K562 (cell line): ENCODE results near the gene CCDC70. TPM values are rescaled to one million over a fixed set of nuclear protein-coding genes. Genes with fewer than 3 reads are reported as not detected.

ENCODE experiments used
- ATAC-seq: fragments of 200-7000 bp; cut with Tn5 transposase; 3 replicates; pipeline ENCODE4 v1.9.1; 2020; ENCODE audit warnings: moderate library complexity
- BruUV-seq: library from RNA; stranded (reverse); fragments of 400-500 nt; replicated peaks from 2 replicates; lab custom pipeline; 2021; lab: Mats Ljungman, UMichigan
- CTCF ChIA-PET: fragments of 300-600 bp; formaldehyde crosslinking; extraction: SDS; loops from one replicate; lab custom pipeline; 2021; ENCODE audit warnings: low intra/inter-chr PET ratio; lab: Yijun Ruan, JAX
- POLR2A ChIA-PET: fragments of 300-600, 350-650 bp; sonication (Branson Sonifier 250); formaldehyde crosslinking; extraction: SDS; loops from one replicate; lab custom pipeline; 2021; ENCODE audit warnings: antibody characterized with exemption, inconsistent platforms; lab: Yijun Ruan, JAX
- DNase-seq, 4 experiments: peaks; one replicate each; pipeline versions ENCODE4 v3.0.0 to v3.0.0-alpha.2; 2011 to 2018; ENCODE audit warnings: low spot score in 3 of 4, mixed read lengths in 3 of 4; ENCODE audit errors: extremely low read depth in 1 of 4
- FAIRE-seq: peaks from 2 replicates; lab custom pipeline; 2011; peaks lifted over from hg19 to GRCh38; lab: Jason Lieb, UNC
- H2AFZ ChIP-seq: 2 replicates; pipeline ENCODE4 v1.6.0; 2011; ENCODE audit warnings: low read depth, low read length, control low read depth, inconsistent platforms
- H3K27ac ChIP-seq: fragments of 200-600 bp; 3 replicates; pipeline ENCODE4 v1.8.0; 2011; ENCODE audit warnings: low read depth, mild to moderate bottlenecking, control low read depth, inconsistent platforms, low read length, moderate library complexity, mixed read lengths; ENCODE audit errors: extremely low read depth
- H3K27me3 ChIP-seq, 2 experiments: fragments of 300-600 bp in 1 of 2; 2 replicates in 1 of 2; 3 replicates in 1 of 2; pipeline versions ENCODE4 v1.6.0 to v1.8.0; 2011; ENCODE audit warnings: inconsistent platforms in 2 of 2, low read length in 2 of 2, mild to moderate bottlenecking in 1 of 2, mixed read lengths in 1 of 2, moderate library complexity in 1 of 2; ENCODE audit not compliant: control insufficient read depth in 2 of 2, insufficient read depth in 2 of 2
- H3K36me3 ChIP-seq: fragments of 300-600 bp; 3 replicates; pipeline ENCODE4 v1.8.0; 2011; ENCODE audit warnings: mild to moderate bottlenecking, low read length, inconsistent platforms; ENCODE audit not compliant: control insufficient read depth, insufficient read depth
- H3K4me1 ChIP-seq, 2 experiments: fragments of 200-600 bp in 1 of 2; replicated peaks in 1 of 2; 2 replicates in 1 of 2; 3 replicates in 1 of 2; pipeline versions ENCODE4 v1.5.1 to v1.8.0; 2011; ENCODE audit warnings: inconsistent platforms in 2 of 2, low read length in 2 of 2, mild to moderate bottlenecking in 1 of 2, mixed read lengths in 1 of 2, moderate library complexity in 1 of 2; ENCODE audit not compliant: control insufficient read depth in 2 of 2, insufficient read depth in 2 of 2
- H3K4me2 ChIP-seq: 2 replicates; pipeline ENCODE4 v1.6.1; 2011; ENCODE audit warnings: low read length, control low read depth, inconsistent platforms, mixed read lengths; ENCODE audit not compliant: insufficient read depth
- H3K4me3 ChIP-seq: fragments of 200-600 bp; sonication (generic), shearing (Covaris generic); 2 replicates; pipeline ENCODE4 v1.5.1; 2016; ENCODE audit warnings: control low read depth, inconsistent platforms
- H3K79me2 ChIP-seq: fragments of 200-600 bp; 3 replicates; pipeline ENCODE4 v1.8.0; 2011; ENCODE audit warnings: low read length, inconsistent platforms; ENCODE audit not compliant: control insufficient read depth, insufficient read depth
- H3K9ac ChIP-seq, 2 experiments: 2 replicates each; pipeline versions ENCODE4 v1.6.0 to v1.6.1; 2011; ENCODE audit warnings: low read depth in 2 of 2, low read length in 2 of 2, control low read depth in 1 of 2, inconsistent platforms in 1 of 2, mild to moderate bottlenecking in 1 of 2, mixed read lengths in 1 of 2; ENCODE audit not compliant: insufficient read depth in 1 of 2
- H3K9me1 ChIP-seq: one replicate; pipeline ENCODE4 v1.6.0; 2011; ENCODE audit warnings: inconsistent platforms, mild to moderate bottlenecking, low read length, moderate library complexity; ENCODE audit not compliant: control insufficient read depth, insufficient read depth
- H3K9me3 ChIP-seq: replicated peaks from 2 replicates; pipeline ENCODE4 v1.5.1; 2011; ENCODE audit warnings: low read depth, low read length, inconsistent platforms; ENCODE audit not compliant: control insufficient read depth, insufficient read depth
- H4K20me1 ChIP-seq: replicated peaks from 2 replicates; pipeline ENCODE4 v1.6.1; 2011; ENCODE audit warnings: low read length, inconsistent platforms, mixed read lengths; ENCODE audit not compliant: control insufficient read depth, insufficient read depth
- ARNT ChIP-seq, 2 experiments: fragments of 450-650 bp; IDR thresholded peaks; 2 replicates each; pipeline ENCODE4 v1.6.1; 2016; ENCODE audit warnings: mild to moderate bottlenecking in 1 of 2
- FOSL1 ChIP-seq: fragments of 200-800 bp; sonication (Bioruptor generic); conservative IDR thresholded peaks from 2 replicates; pipeline ENCODE4 v1.6.1; 2016; ENCODE audit warnings: missing genetic modification characterization, missing compliant biosample characterization
- GTF2A2 ChIP-seq: IDR thresholded peaks from 2 replicates; pipeline ENCODE4 v1.6.1; 2016; ENCODE audit warnings: mild to moderate bottlenecking, missing genetic modification characterization, missing compliant biosample characterization
- RBFOX2 ChIP-seq: fragments of 200-400 bp; formaldehyde crosslinking; IDR thresholded peaks from 2 replicates; pipeline ENCODE4 v1.6.1; 2017; ENCODE audit warnings: low read depth, mild to moderate bottlenecking, low read length, moderate library complexity
- RBM25 ChIP-seq: fragments of 200-400 bp; formaldehyde crosslinking; IDR thresholded peaks from 2 replicates; pipeline ENCODE4 v1.6.1; 2018; ENCODE audit warnings: low read length, low read depth, moderate library complexity; ENCODE audit not compliant: severe bottlenecking
- SRSF9 ChIP-seq: fragments of 200-400 bp; formaldehyde crosslinking; IDR thresholded peaks from 2 replicates; pipeline ENCODE4 v1.6.1; 2017; ENCODE audit warnings: low read depth, low read length, borderline replicate concordance
- ZNF280A ChIP-seq: fragments of 450-650 bp; IDR thresholded peaks from 2 replicates; pipeline ENCODE4 v1.6.1; 2018; ENCODE audit warnings: mild to moderate bottlenecking, low read depth; ENCODE audit not compliant: partially characterized antibody
- ZNF609 ChIP-seq: sonication (generic); formaldehyde crosslinking; IDR thresholded peaks from 2 replicates; pipeline ENCODE4 v1.8.1; 2023; ENCODE audit warnings: missing genetic modification reagents, mild to moderate bottlenecking, borderline replicate concordance
- WGBS: fragments of 100-300 bp; shearing (Covaris generic); methylation state at CpG from one replicate; pipeline ENCODE4 v1.1.6; 2016; ENCODE audit warnings: low coverage, mixed read lengths; ENCODE audit not compliant: insufficient coverage; ENCODE audit errors: missing lambda C conversion rate; 5-methylcytosine and 5-hydroxymethylcytosine counted together
- in situ Hi-C: fragments of 300-500 bp; cut with MboI; formaldehyde crosslinking; loops from 4 replicates; pipeline ENCODE4 v1.15.0; 2018; ENCODE audit warnings: inconsistent platforms, mixed read lengths
- intact Hi-C: fragments of 100-400 bp; cut with micrococcal nuclease; formaldehyde crosslinking; loops from 2 replicates; pipeline ENCODE4 v1.14.2; 2022
- polyA plus RNA-seq, 8 experiments: library from polyadenylated mRNA; depleted of rRNA in 4 of 8; stranded (reverse) in 5 of 8; unstranded in 3 of 8; fragments of >200 nt; fragmentation: Nextera tagmentation in 2 of 8; fragmentation: Illumina TruSeq in 1 of 8; extraction: Ambion mirVana in 2 of 8; extraction: Trizol in 1 of 8; gene quantifications; 2 replicates each; pipeline versions ENCODE4 v1.2.1 to v1.2.3, GENCODE V29; 2011 to 2014; ENCODE audit warnings: inconsistent platforms in 1 of 8, missing spikeins in 1 of 8
- total RNA-seq, 7 experiments: library from RNA; depleted of rRNA in 6 of 7; stranded (reverse); fragments of >200 nt in 6 of 7; fragmentation: Illumina TruSeq in 2 of 7; extraction: Trizol in 2 of 7; gene quantifications; 2 replicates each; pipeline versions ENCODE4 v1.2.1 to v1.2.3, GENCODE V29; 2011 to 2021; ENCODE audit warnings: low replicate concordance in 1 of 7

CCDC70 gene
- total and polyA plus RNA-seq, 9 of the 15 experiments (the other 6 are each of a cell fraction or from before 2014, with no cell fraction given): not detected

- TF ChIP-seq ZNF609 (CRISPR knock-in tag) (no peak), ARNT (IDR thresholded peaks at IDR 0.05) (no peak), GTF2A2 (tag) (no peak), SRSF9 (no peak), RBFOX2 (no peak)
Measured at GRCh38 chr13:51865838-51866237, 4.1 kb downstream of the CCDC70 start (continued).

GRCh38 chr13:51867062-51867461 is 5.3 kb downstream of the CCDC70 start:
- POLR2A ChIA-PET: no interaction called here
- Histone ChIP-seq H3K79me2 (no peaks in the 10 kb centered on the region), H3K27me3 (no peaks in the 10 kb centered on the region), H3K4me2 (no peak overlapping the region), H2AFZ (no peak overlapping the region), H4K20me1 (no peaks in the 10 kb centered on the region)
- CTCF ChIA-PET: no interaction called here
- no peak for DNase-seq
- TF ChIP-seq ZNF280A: no peak
- TF ChIP-seq FOSL1: no peak
- peak; percentile 68 for TF ChIP-seq RBM25
- TF ChIP-seq, all 486 proteins: peak for 1
- no peaks in the 10 kb centered on the region for H3K4me1 ChIP-seq
- in situ Hi-C loops (no loop called here), intact Hi-C loops (no loop called here)
- no peak overlapping the region for H3K27ac ChIP-seq
- H3K9me3 ChIP-seq: no peaks in the 10 kb centered on the region
- WGBS: 71% methylated on average over 2 of the region's 4 CpGs
- H3K9me1 ChIP-seq: no peaks in the 10 kb centered on the region
- no TSS peak for BruUV-seq
- H3K4me3 ChIP-seq: no peak overlapping the region
- no peak for ATAC-seq
- H3K36me3 ChIP-seq: no peaks in the 10 kb centered on the region
- no peak for FAIRE-seq
- no peak overlapping the region for H3K9ac ChIP-seq
